ENCODE measurements around the gene PELI2.

DNA sequence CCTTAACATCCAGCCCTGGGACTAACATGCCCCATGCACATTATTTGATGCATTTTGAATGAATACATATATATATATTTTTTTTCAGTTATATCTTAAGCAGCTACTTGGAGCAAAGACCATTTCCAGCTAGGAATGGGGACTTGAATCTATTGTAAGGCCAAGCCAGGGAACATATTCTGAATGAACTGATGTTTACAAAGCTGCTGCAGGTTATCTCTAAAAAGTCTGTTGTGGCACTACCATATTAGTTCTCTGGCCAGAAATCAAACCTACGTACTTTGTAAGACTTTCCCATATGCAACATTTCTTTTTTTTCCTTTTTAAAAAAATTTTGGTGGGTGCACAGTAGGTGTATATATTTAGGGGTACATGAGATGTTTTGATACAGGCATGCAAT, 43.4 kb downstream of the PELI2 start:
- TF ChIP-seq, protein P1, sequence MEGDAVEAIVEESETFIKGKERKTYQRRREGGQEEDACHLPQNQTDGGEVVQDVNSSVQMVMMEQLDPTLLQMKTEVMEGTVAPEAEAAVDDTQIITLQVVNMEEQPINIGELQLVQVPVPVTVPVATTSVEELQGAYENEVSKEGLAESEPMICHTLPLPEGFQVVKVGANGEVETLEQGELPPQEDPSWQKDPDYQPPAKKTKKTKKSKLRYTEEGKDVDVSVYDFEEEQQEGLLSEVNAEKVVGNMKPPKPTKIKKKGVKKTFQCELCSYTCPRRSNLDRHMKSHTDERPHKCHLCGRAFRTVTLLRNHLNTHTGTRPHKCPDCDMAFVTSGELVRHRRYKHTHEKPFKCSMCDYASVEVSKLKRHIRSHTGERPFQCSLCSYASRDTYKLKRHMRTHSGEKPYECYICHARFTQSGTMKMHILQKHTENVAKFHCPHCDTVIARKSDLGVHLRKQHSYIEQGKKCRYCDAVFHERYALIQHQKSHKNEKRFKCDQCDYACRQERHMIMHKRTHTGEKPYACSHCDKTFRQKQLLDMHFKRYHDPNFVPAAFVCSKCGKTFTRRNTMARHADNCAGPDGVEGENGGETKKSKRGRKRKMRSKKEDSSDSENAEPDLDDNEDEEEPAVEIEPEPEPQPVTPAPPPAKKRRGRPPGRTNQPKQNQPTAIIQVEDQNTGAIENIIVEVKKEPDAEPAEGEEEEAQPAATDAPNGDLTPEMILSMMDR (IDR thresholded peaks at IDR 0.05) = no peak
- no peak for TF ChIP-seq POLR2A (IDR thresholded peaks at IDR 0.05)
